WTC11 (cell line): ENCODE measurements around the gene TOM1L2. TPM values are rescaled to one million over a fixed set of nuclear protein-coding genes. Genes with fewer than 3 reads are reported as not detected.

Experiments used
- ATAC-seq: fragments of 200-7000 bp; cut with Tn5 transposase; 2 replicates; pipeline ENCODE4 v1.10.0; 2021; ENCODE audit warnings: mild to moderate bottlenecking, moderate library complexity
- CTCF ChIA-PET: fragments of 300-600 bp; sonication (Branson Sonifier 250); formaldehyde crosslinking; loops from one replicate; lab custom pipeline; 2021; ENCODE audit warnings: antibody characterized with exemption; lab: Charles Lee
- POLR2A ChIA-PET: fragments of 350-600 bp; sonication (Branson Sonifier 250); formaldehyde crosslinking; loops from one replicate; lab custom pipeline; 2021; ENCODE audit warnings: antibody characterized with exemption; lab: Charles Lee
- DNase-seq: peaks from one replicate; pipeline ENCODE4 v3.0.0; 2021; ENCODE audit warnings: low spot score
- H3K27ac Mint-ChIP-seq: 2 replicates; pipeline ENCODE4 v1.8.0; 2021; ENCODE audit warnings: mixed read lengths
- H3K27me3 Mint-ChIP-seq: 2 replicates; pipeline ENCODE4 v1.8.0; 2021; ENCODE audit warnings: low read depth, mild to moderate bottlenecking, moderate library complexity, mixed read lengths
- H3K36me3 Mint-ChIP-seq: 2 replicates; pipeline ENCODE4 v1.8.0; 2021; ENCODE audit warnings: mixed read lengths
- H3K4me1 Mint-ChIP-seq: 2 replicates; pipeline ENCODE4 v1.8.0; 2022; ENCODE audit warnings: mixed read lengths
- H3K4me3 Mint-ChIP-seq: 2 replicates; pipeline ENCODE4 v1.8.0; 2021; ENCODE audit warnings: mild to moderate bottlenecking, moderate library complexity, mixed read lengths
- H3K9me3 Mint-ChIP-seq: 2 replicates; pipeline ENCODE4 v1.8.0; 2021; ENCODE audit warnings: mixed read lengths
- CBFB ChIP-seq: sonication (generic); formaldehyde crosslinking; IDR thresholded peaks from 2 replicates; pipeline ENCODE4 v1.8.1; 2022; ENCODE audit warnings: mild to moderate bottlenecking, low read depth, missing genetic modification reagents
- GTF2I ChIP-seq: fragments of 250-450 bp; sonication (Bioruptor Pico); conservative IDR thresholded peaks from 2 replicates; pipeline ENCODE4 v1.4.0; 2021; ENCODE audit warnings: mild to moderate bottlenecking
- IRF2 ChIP-seq: sonication (generic); formaldehyde crosslinking; IDR thresholded peaks from 2 replicates; pipeline ENCODE4 v1.8.0; 2022; ENCODE audit warnings: low read depth, missing genetic modification reagents, borderline replicate concordance
- KAT7 ChIP-seq: sonication (generic); formaldehyde crosslinking; IDR thresholded peaks from 2 replicates; pipeline ENCODE4 v1.8.1; 2023; ENCODE audit warnings: missing genetic modification reagents, mild to moderate bottlenecking, borderline replicate concordance
- NFYB ChIP-seq: sonication (generic); formaldehyde crosslinking; conservative IDR thresholded peaks from 2 replicates; pipeline ENCODE4 v1.8.0; 2022; ENCODE audit warnings: low read depth, missing genetic modification reagents
- NR3C1 ChIP-seq: sonication (generic); formaldehyde crosslinking; conservative IDR thresholded peaks from 2 replicates; pipeline ENCODE4 v1.8.1; 2023; ENCODE audit warnings: low read depth, mild to moderate bottlenecking, missing genetic modification reagents
- SOX15 ChIP-seq: fragments of 250-450 bp; sonication (Bioruptor Pico); IDR thresholded peaks from 2 replicates; pipeline ENCODE4 v1.9.0; 2021; ENCODE audit warnings: mild to moderate bottlenecking
- TEAD4 ChIP-seq: sonication (generic); formaldehyde crosslinking; IDR thresholded peaks from 2 replicates; pipeline ENCODE4 v1.8.0; 2022; ENCODE audit warnings: mild to moderate bottlenecking, missing genetic modification reagents
- USF1 ChIP-seq: sonication (generic); formaldehyde crosslinking; IDR thresholded peaks from 2 replicates; pipeline ENCODE4 v1.8.0; 2022; ENCODE audit warnings: mild to moderate bottlenecking, missing genetic modification reagents
- ZBTB43 ChIP-seq: sonication (generic); formaldehyde crosslinking; IDR thresholded peaks from 2 replicates; pipeline ENCODE4 v1.8.1; 2023; ENCODE audit warnings: mild to moderate bottlenecking, missing genetic modification reagents
- ZMAT4 ChIP-seq: fragments of 250-450 bp; sonication (Bioruptor Pico); IDR thresholded peaks from 2 replicates; pipeline ENCODE4 v1.9.0; 2021; ENCODE audit warnings: mild to moderate bottlenecking
- ZNF396 ChIP-seq: fragments of 250-450 bp; sonication (Bioruptor Pico); IDR thresholded peaks from 2 replicates; pipeline ENCODE4 v1.8.0; 2021; ENCODE audit warnings: mild to moderate bottlenecking, moderate library complexity, borderline replicate concordance
- ZNF425 ChIP-seq: fragments of 250-450 bp; sonication (Bioruptor Pico); conservative IDR thresholded peaks from 2 replicates; pipeline ENCODE4 v1.9.0; 2021; ENCODE audit warnings: mild to moderate bottlenecking
- total RNA-seq: library from RNA; stranded (reverse); gene quantifications from 3 replicates; pipeline ENCODE4 v1.2.3, GENCODE V29; 2021
- TF ChIP-seq, protein P1 (sequence below): sonication (generic); formaldehyde crosslinking; IDR thresholded peaks from 2 replicates; pipeline ENCODE4 v1.8.1; 2023; ENCODE audit warnings: mild to moderate bottlenecking, missing genetic modification reagents, moderate library complexity
- TF ChIP-seq, protein P2 (sequence below): fragments of 250-450 bp; sonication (Bioruptor Pico); IDR thresholded peaks from 2 replicates; pipeline ENCODE4 v1.9.0; 2021; ENCODE audit warnings: moderate library complexity, mild to moderate bottlenecking, inconsistent platforms, borderline replicate concordance
- TF ChIP-seq, protein P3 (sequence below): fragments of 250-450 bp; sonication (Bioruptor Pico); IDR thresholded peaks from 2 replicates; pipeline ENCODE4 v1.8.0; 2021; ENCODE audit warnings: mild to moderate bottlenecking
- TF ChIP-seq, protein P4 (sequence below): sonication (generic); formaldehyde crosslinking; IDR thresholded peaks from 2 replicates; pipeline ENCODE4 v1.8.0; 2023; ENCODE audit warnings: missing genetic modification reagents

TOM1L2 gene
- total RNA-seq, 1 experiment from 2014 or later = 6.4 TPM

DNA sequence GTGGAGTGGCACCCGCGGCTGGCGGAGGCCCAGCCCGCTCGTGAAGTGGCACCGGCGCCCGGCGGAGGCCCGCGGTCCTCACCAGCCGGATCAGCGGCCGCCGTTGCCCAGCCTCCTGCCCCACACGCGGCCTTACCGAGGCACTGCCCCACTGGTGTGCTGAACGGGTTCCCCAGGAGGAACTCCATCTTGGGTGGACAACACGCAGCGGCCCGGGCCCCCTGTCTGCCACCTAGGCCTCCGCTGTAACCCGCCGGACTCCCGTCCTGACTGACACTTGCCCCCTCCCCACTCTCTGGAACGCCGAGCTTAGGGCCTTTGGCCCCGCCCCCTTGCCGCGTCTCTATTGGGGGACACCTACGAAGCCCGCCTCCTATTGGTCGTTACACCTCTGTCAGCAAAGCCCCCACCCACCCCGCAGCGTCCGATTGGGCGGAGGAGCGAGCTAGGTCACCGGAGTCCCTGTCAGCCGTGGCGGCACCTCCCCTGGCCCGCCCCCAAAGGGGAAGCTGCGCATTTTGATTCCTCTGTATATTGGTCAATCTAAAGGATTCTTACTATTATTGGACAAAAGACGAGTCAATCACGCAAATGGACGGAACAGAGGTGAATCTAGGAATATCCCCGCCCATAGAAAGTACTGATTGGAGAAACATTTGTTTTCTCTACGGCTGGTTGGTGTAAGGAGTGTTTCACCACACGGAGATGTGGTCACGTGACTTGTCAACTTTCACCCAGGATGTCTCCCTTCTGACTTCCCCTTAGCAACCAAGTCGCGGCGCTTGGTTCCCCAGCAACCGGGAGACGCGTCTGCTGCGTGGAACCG lies at the start of gene TOM1L2, which contains the start of gene DRC3 (continued):
- no peak for TF ChIP-seq ZBTB43 (CRISPR knock-in tag)

- no peak overlapping the region for H3K4me3 Mint-ChIP-seq
- no peak for DNase-seq
- TF ChIP-seq USF1 (CRISPR knock-in tag) (peak; percentile 64; the same call in 1 of the 2 replicates), NFYB (CRISPR knock-in tag) (0 out of 2 replicates have a peak, but pooled peaks have one; percentile 57), ZNF396 (CRISPR knock-in tag) (no peak)
- TF ChIP-seq, protein P1, sequence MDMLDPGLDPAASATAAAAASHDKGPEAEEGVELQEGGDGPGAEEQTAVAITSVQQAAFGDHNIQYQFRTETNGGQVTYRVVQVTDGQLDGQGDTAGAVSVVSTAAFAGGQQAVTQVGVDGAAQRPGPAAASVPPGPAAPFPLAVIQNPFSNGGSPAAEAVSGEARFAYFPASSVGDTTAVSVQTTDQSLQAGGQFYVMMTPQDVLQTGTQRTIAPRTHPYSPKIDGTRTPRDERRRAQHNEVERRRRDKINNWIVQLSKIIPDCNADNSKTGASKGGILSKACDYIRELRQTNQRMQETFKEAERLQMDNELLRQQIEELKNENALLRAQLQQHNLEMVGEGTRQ (CRISPR knock-in tag) = peak; percentile 86
- TF ChIP-seq, protein P2, sequence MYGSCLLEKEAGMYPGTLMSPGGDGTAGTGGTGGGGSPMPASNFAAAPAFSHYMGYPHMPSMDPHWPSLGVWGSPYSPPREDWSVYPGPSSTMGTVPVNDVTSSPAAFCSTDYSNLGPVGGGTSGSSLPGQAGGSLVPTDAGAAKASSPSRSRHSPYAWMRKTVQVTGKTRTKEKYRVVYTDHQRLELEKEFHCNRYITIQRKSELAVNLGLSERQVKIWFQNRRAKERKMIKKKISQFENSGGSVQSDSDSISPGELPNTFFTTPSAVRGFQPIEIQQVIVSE (CRISPR knock-in tag) = no peak
- ChIA-PET CTCF (interaction anchor here (1.1 to 1.4 kb wide), 2 partner anchors 35 to 100 kb away, joined by 3 to 4 read pairs; no protein-coding TSS in a partner anchor), POLR2A (no interaction called here)
- no peak overlapping the region for H3K27ac Mint-ChIP-seq
- no peaks in the 10 kb centered on the region for H3K9me3 Mint-ChIP-seq
- peaks cover 4% of the 10 kb centered on the region; the same call in 1 of the 2 replicates for H3K4me1 Mint-ChIP-seq
- ATAC-seq = peak; percentile 63
- H3K36me3 Mint-ChIP-seq = no peaks in the 10 kb centered on the region
- H3K27me3 Mint-ChIP-seq = no peaks in the 10 kb centered on the region
Observed at GRCh38 chr17:18021372-18021771, 49.2 kb upstream of the TOM1L2 start.

- Mint-ChIP-seq H3K4me1 (peaks cover 4% of the 10 kb centered on the region; the same call in 1 of the 2 replicates), H3K27me3 (no peaks in the 10 kb centered on the region), H3K27ac (no peak overlapping the region), H3K4me3 (no peak overlapping the region), H3K36me3 (no peaks in the 10 kb centered on the region), H3K9me3 (no peaks in the 10 kb centered on the region)
- ATAC-seq (no peak), DNase-seq (no peak)
- ChIA-PET POLR2A (no interaction called here), CTCF (interaction anchor here (0.7 to 1.5 kb wide), 3 partner anchors 13 to 100 kb away, joined by 3 to 4 read pairs (median 4); no protein-coding TSS in a partner anchor)
- TF ChIP-seq, protein P3, sequence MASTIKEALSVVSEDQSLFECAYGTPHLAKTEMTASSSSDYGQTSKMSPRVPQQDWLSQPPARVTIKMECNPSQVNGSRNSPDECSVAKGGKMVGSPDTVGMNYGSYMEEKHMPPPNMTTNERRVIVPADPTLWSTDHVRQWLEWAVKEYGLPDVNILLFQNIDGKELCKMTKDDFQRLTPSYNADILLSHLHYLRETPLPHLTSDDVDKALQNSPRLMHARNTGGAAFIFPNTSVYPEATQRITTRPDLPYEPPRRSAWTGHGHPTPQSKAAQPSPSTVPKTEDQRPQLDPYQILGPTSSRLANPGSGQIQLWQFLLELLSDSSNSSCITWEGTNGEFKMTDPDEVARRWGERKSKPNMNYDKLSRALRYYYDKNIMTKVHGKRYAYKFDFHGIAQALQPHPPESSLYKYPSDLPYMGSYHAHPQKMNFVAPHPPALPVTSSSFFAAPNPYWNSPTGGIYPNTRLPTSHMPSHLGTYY (CRISPR knock-in tag) = no peak
- TF ChIP-seq SOX15 = no peak
- TF ChIP-seq IRF2 (CRISPR knock-in tag) = no peak
- TF ChIP-seq KAT7 (CRISPR knock-in tag) = no peak
Observed at GRCh38 chr17:18020971-18021370, 48.8 kb upstream of the TOM1L2 start.

- ChIA-PET POLR2A (no interaction called here), CTCF (interaction anchor here (0.6 to 1.5 kb wide), 7 partner anchors 14 to 208 kb away, joined by 3 to 4 read pairs (median 3); no protein-coding TSS in a partner anchor)
- Mint-ChIP-seq H3K27ac (no peak overlapping the region), H3K4me1 (peaks cover 4% of the 10 kb centered on the region; the same call in 1 of the 2 replicates), H3K27me3 (no peaks in the 10 kb centered on the region), H3K9me3 (no peaks in the 10 kb centered on the region), H3K4me3 (no peak overlapping the region), H3K36me3 (no peaks in the 10 kb centered on the region)
- DNase-seq (no peak), ATAC-seq (no peak)
- no peak for TF ChIP-seq TEAD4 (CRISPR knock-in tag)
- no peak for TF ChIP-seq ZMAT4 (CRISPR knock-in tag)
- TF ChIP-seq NR3C1 = no peak
- TF ChIP-seq, protein P3 (CRISPR knock-in tag) = no peak
- TF ChIP-seq GTF2I = no peak
- no peak for TF ChIP-seq CBFB (CRISPR knock-in tag)
- TF ChIP-seq ZNF425 (CRISPR knock-in tag) = no peak
- TF ChIP-seq USF1 (CRISPR knock-in tag) = no peak
- TF ChIP-seq, protein P4, sequence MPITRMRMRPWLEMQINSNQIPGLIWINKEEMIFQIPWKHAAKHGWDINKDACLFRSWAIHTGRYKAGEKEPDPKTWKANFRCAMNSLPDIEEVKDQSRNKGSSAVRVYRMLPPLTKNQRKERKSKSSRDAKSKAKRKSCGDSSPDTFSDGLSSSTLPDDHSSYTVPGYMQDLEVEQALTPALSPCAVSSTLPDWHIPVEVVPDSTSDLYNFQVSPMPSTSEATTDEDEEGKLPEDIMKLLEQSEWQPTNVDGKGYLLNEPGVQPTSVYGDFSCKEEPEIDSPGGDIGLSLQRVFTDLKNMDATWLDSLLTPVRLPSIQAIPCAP = no peak
Observed at GRCh38 chr17:18019838-18020154, 47.6 kb upstream of the TOM1L2 start.
